PFSK-1 (cell line): ENCODE data around the gene ENTPD3.

Source experiments
- FOXP2 ChIP-seq: optimal IDR thresholded peaks from 2 replicates; pipeline ENCODE3; 2011; ENCODE audit warnings: borderline replicate concordance, control low read depth, inconsistent platforms; ENCODE audit not compliant: insufficient read depth; ENCODE audit errors: extremely low read length, extremely low read depth
- POLR2AphosphoS5 ChIP-seq: IDR thresholded peaks from 2 replicates; pipeline ENCODE4 v1.6.1; 2012; ENCODE audit warnings: low read depth, mild to moderate bottlenecking, control low read depth, low read length, moderate library complexity
- SIN3A ChIP-seq: IDR thresholded peaks from 2 replicates; pipeline ENCODE4 v1.6.1; 2012; ENCODE audit warnings: mild to moderate bottlenecking, low read length, moderate library complexity, borderline replicate concordance; ENCODE audit not compliant: insufficient read depth
- TAF1 ChIP-seq: IDR thresholded peaks from 2 replicates; pipeline ENCODE4 v1.6.1; 2012; ENCODE audit warnings: low read length, control low read depth, borderline replicate concordance; ENCODE audit not compliant: insufficient read depth
- TF ChIP-seq, protein P1 (sequence below), 2 experiments: IDR thresholded peaks; 2 replicates each; pipeline versions ENCODE4 v1.6.1 to v1.8.0; 2011 to 2012; ENCODE audit warnings: low read depth in 2 of 2, low read length in 2 of 2, control low read depth in 1 of 2, inconsistent platforms in 1 of 2, mild to moderate bottlenecking in 1 of 2, moderate library complexity in 1 of 2; ENCODE audit not compliant: insufficient read depth in 1 of 2

Gene ENTPD3

DNA sequence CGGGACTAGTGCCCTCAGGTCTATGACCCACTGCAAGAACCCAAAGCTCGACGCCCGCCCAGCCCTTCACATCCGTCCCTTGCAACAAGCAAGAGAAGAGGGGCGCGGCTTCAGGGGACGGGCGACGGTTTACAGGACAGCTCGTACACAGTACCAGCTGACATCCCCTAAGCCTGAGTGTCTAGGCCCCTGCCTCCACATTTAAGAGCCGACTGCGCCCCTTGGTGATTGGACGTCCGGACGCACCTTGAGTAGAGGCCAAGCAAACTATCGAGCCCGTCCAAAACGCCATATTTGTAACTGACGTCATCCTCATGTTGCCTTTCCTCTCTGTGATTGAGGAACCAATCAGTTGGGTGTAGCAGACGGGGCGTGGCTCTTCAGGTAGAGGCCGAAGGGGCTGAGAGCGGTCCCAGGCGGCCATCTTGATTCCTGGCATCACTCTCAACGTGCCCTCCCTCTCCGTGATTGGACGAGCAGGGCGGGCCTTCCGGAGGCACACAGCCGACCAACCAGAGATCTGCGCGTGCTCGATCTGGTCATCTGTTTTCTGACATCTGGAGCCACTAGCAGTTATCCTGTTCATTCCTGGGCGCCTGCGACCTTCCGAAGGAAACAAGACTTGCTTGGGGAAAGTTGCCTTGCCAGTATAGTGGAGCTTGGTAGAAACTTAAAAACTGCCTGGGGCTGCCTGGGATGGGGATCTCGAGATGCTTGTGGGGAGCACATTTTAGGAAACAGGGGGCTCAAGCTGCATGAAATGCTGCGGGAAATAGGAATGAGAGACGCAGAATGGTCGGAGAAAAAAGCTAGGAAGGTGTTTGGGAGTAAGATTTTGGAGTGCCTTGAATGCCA, 66.1 kb downstream of the ENTPD3 start:
- TF ChIP-seq FOXP2, result peak; percentile 57
- TF ChIP-seq, protein P1, sequence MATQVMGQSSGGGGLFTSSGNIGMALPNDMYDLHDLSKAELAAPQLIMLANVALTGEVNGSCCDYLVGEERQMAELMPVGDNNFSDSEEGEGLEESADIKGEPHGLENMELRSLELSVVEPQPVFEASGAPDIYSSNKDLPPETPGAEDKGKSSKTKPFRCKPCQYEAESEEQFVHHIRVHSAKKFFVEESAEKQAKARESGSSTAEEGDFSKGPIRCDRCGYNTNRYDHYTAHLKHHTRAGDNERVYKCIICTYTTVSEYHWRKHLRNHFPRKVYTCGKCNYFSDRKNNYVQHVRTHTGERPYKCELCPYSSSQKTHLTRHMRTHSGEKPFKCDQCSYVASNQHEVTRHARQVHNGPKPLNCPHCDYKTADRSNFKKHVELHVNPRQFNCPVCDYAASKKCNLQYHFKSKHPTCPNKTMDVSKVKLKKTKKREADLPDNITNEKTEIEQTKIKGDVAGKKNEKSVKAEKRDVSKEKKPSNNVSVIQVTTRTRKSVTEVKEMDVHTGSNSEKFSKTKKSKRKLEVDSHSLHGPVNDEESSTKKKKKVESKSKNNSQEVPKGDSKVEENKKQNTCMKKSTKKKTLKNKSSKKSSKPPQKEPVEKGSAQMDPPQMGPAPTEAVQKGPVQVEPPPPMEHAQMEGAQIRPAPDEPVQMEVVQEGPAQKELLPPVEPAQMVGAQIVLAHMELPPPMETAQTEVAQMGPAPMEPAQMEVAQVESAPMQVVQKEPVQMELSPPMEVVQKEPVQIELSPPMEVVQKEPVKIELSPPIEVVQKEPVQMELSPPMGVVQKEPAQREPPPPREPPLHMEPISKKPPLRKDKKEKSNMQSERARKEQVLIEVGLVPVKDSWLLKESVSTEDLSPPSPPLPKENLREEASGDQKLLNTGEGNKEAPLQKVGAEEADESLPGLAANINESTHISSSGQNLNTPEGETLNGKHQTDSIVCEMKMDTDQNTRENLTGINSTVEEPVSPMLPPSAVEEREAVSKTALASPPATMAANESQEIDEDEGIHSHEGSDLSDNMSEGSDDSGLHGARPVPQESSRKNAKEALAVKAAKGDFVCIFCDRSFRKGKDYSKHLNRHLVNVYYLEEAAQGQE (IDR thresholded peaks at IDR 0.05; ENCODE audit: insufficient read depth in 1 of 2, low read depth in 2 of 2, low read length in 2 of 2), result no peak
- TF ChIP-seq TAF1, result peak; percentile 78
- peak; percentile 80 for TF ChIP-seq POLR2AphosphoS5
- TF ChIP-seq SIN3A, result peak; percentile 59; the same call in 1 of the 2 replicates

DNA sequence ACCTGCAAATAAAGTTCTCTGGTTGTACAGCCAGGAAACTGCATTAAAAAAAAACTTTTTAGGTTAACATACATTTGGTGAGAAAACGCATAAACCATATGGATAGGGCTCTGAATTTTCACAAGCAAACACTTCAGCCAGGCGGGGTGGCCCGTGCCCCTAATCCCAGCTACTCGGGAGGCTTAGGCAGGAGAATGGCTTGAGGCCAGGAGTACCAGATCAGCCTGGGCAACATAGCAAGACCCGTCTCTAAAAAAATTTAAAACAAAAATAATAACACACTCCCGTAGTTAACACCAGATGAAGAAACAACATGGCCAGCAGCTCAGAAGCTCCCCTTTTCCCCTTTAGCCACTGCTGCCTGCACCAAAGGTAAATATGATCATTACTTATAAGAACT, 66.9 kb downstream of the ENTPD3 start:
- TF ChIP-seq SIN3A, result no peak
- no peak for TF ChIP-seq POLR2AphosphoS5
- TF ChIP-seq, protein P1 (IDR thresholded peaks at IDR 0.05; ENCODE audit: insufficient read depth in 1 of 2, low read depth in 2 of 2, low read length in 2 of 2), result no peak
- no peak for TF ChIP-seq TAF1
- no peak for TF ChIP-seq FOXP2

DNA sequence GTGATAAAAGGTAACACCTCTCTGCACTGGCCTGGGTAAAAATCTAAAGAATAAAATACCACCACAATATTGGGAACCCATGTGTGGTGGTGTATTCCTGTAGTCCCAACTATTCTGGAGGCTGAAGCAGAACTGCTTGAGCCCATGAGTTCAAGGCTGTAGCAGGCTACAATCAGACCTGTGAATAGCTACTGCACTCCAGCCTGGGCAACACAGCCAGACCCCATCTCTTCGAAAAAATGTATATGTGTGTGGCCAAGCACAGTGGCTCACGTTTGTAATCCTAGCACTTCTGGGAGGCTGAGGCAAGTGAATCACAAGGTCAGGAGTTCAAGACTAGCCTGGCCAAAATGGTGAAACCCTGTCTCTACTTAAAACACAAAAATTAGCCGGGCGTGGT, 68.3 kb downstream of the ENTPD3 start:
- TF ChIP-seq, protein P1 (IDR thresholded peaks at IDR 0.05; ENCODE audit: insufficient read depth in 1 of 2, low read depth in 2 of 2, low read length in 2 of 2), result no peak
- TF ChIP-seq TAF1 (no peak), SIN3A (no peak), FOXP2 (no peak), POLR2AphosphoS5 (no peak)

DNA sequence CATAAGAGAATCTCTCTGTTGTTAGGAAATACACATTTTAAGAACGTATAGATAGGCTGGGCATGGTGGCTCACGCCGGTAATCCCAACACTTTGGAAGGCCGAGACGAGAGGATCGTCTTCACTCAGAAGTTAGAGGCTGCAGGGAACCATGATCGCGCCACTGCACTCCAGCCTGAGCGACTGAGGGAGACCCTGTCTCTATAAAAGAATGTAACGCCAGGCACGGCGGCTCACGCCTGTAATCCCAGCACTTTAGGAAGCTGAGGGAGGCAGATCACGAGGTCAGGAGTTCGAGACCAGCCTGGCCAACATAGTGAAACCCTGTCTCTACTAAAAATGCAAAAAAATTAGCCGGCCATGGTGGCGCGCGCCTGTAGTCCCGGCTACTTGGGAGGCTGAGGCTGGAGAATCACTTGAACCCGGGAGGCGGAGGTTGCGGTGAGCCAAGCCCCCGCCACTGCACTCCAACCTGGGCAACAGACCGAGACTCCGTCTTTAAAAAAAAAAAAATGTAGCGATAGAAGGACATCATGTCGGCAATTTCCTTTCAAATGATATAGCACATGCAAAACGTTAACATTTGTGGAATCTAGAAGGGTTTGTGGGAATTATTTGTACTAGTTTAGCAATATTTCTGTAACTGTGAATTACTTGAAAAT, 69.4 kb downstream of the ENTPD3 start:
- no peak for TF ChIP-seq FOXP2
- no peak for TF ChIP-seq SIN3A
- TF ChIP-seq TAF1, result no peak
- TF ChIP-seq POLR2AphosphoS5, result no peak
- TF ChIP-seq, protein P1 (IDR thresholded peaks at IDR 0.05; ENCODE audit: insufficient read depth in 1 of 2, low read depth in 2 of 2, low read length in 2 of 2), result no peak
